SK-N-SH (cell line): ENCODE data around the gene PFKP. TPM values are rescaled to one million over a fixed set of nuclear protein-coding genes. Genes with fewer than 3 reads are reported as not detected.

Experiments
- CTCF ChIA-PET: fragments of 300-600, 350-600 bp; formaldehyde crosslinking; extraction: SDS; loops from one replicate; lab custom pipeline; 2021; lab: Yijun Ruan, JAX
- POLR2A ChIA-PET: fragments of 350-600 bp; sonication (Branson Sonifier 250); formaldehyde crosslinking; extraction: SDS; loops from one replicate; lab custom pipeline; 2020; ENCODE audit warnings: antibody characterized with exemption, inconsistent platforms; lab: Yijun Ruan, JAX
- DNase-seq: peaks from one replicate; pipeline ENCODE4 v3.0.0; 2012
- H2AFZ ChIP-seq: fragments of 200-600 bp; sonication (generic); 2 replicates; pipeline ENCODE4 v1.8.1; 2016; ENCODE audit warnings: antibody characterized with exemption, mild to moderate bottlenecking, low read depth
- H3F3A ChIP-seq: fragments of 200-600 bp; sonication (generic); replicated peaks from 2 replicates; pipeline ENCODE3; 2016; ENCODE audit warnings: antibody characterized with exemption, mild to moderate bottlenecking; ENCODE audit not compliant: insufficient read depth
- H3K27ac ChIP-seq, 2 experiments: fragments of 200-500 bp in 1 of 2; fragments of 200-600 bp in 1 of 2; sonication (Bioruptor generic) in 1 of 2; sonication (generic), shearing (Covaris generic) in 1 of 2; 2 replicates each; pipeline versions ENCODE4 v1.5.1 to v1.6.1; 2014 to 2016; ENCODE audit warnings: low read depth in 2 of 2, inconsistent platforms in 1 of 2, low read length in 1 of 2, mild to moderate bottlenecking in 1 of 2, mixed read lengths in 1 of 2
- H3K27me3 ChIP-seq: fragments of 200-600 bp; sonication (generic), shearing (Covaris generic); 2 replicates; pipeline ENCODE4 v1.6.1; 2016; ENCODE audit warnings: mixed run types; ENCODE audit not compliant: insufficient read depth
- H3K36me3 ChIP-seq, 2 experiments: fragments of 200-500 bp in 1 of 2; fragments of 200-600 bp in 1 of 2; sonication (Bioruptor generic) in 1 of 2; sonication (generic) in 1 of 2; replicated peaks in 1 of 2; 2 replicates each; pipeline versions ENCODE3 to v1.5.1; 2014 to 2016; ENCODE audit warnings: low read length in 1 of 2, mild to moderate bottlenecking in 1 of 2; ENCODE audit not compliant: insufficient read depth in 2 of 2, control insufficient read depth in 1 of 2
- H3K4me1 ChIP-seq, 2 experiments: fragments of 200-500 bp in 1 of 2; fragments of 200-600 bp in 1 of 2; sonication (Bioruptor generic) in 1 of 2; sonication (generic), shearing (Covaris generic) in 1 of 2; 2 replicates each; pipeline versions ENCODE4 v1.5.1 to v1.6.1; 2014 to 2016; ENCODE audit warnings: low read depth in 1 of 2, low read length in 1 of 2, mixed run types in 1 of 2; ENCODE audit not compliant: insufficient read depth in 2 of 2, control insufficient read depth in 1 of 2
- H3K4me2 ChIP-seq: fragments of 200-600 bp; sonication (generic), shearing (Covaris generic); 2 replicates; pipeline ENCODE4 v1.6.1; 2017; ENCODE audit warnings: mixed run types
- H3K4me3 ChIP-seq, 2 experiments: fragments of 200-500 bp in 1 of 2; fragments of 200-600 bp in 1 of 2; sonication (Bioruptor generic) in 1 of 2; sonication (generic), shearing (Covaris generic) in 1 of 2; 2 replicates each; pipeline versions ENCODE4 v1.5.1 to v1.8.1; 2014 to 2016; ENCODE audit warnings: low read depth in 2 of 2, inconsistent platforms in 1 of 2, low read length in 1 of 2, mild to moderate bottlenecking in 1 of 2, mixed read lengths in 1 of 2, moderate library complexity in 1 of 2
- H3K79me2 ChIP-seq: fragments of 200-600 bp; sonication (generic); 2 replicates; pipeline ENCODE4 v1.8.1; 2017; ENCODE audit warnings: mild to moderate bottlenecking; ENCODE audit not compliant: insufficient read depth
- H3K9ac ChIP-seq: fragments of 200-600 bp; sonication (generic); 2 replicates; pipeline ENCODE4 v1.6.1; 2017; ENCODE audit warnings: mixed run types
- H3K9me2 ChIP-seq: fragments of 200-600 bp; sonication (generic); 2 replicates; pipeline ENCODE4 v1.6.1; 2017; ENCODE audit warnings: mixed run types
- H3K9me3 ChIP-seq: fragments of 200-600 bp; sonication (generic); 2 replicates; pipeline ENCODE4 v1.6.1; 2017; ENCODE audit warnings: mixed run types, mild to moderate bottlenecking, moderate library complexity
- H4K20me1 ChIP-seq: fragments of 200-600 bp; sonication (generic); 2 replicates; pipeline ENCODE4 v1.6.1; 2017; ENCODE audit warnings: mild to moderate bottlenecking, mixed run types; ENCODE audit not compliant: insufficient read depth
- CHD2 ChIP-seq: fragments of 150-350 bp; IDR thresholded peaks from 2 replicates; pipeline ENCODE4 v1.6.1; 2018; ENCODE audit warnings: low read length; ENCODE audit not compliant: partially characterized antibody
- CTCF ChIP-seq: fragments of 200-600 bp; sonication (generic); IDR thresholded peaks from 2 replicates; pipeline ENCODE4 v1.6.1; 2017; ENCODE audit warnings: antibody characterized with exemption, mild to moderate bottlenecking, moderate library complexity
- ELF1 ChIP-seq: IDR thresholded peaks from 2 replicates; pipeline ENCODE4 v1.4.0; 2012
- EP300 ChIP-seq, 2 experiments: IDR thresholded peaks; 2 replicates each; pipeline versions ENCODE4 v1.4.0 to v1.6.1; 2012; ENCODE audit warnings: borderline replicate concordance in 1 of 2, low read depth in 1 of 2, low read length in 1 of 2
- EZH2phosphoT487 ChIP-seq: fragments of 200-600 bp; sonication (generic); IDR thresholded peaks from 2 replicates; pipeline ENCODE4 v1.6.1; 2017; ENCODE audit warnings: low read depth, mixed run types, mild to moderate bottlenecking, antibody characterized with exemption, moderate library complexity, borderline replicate concordance
- FOXJ3 ChIP-seq: sonication (generic); formaldehyde crosslinking; IDR thresholded peaks from 2 replicates; pipeline ENCODE4 v1.5.1; 2020; ENCODE audit warnings: mild to moderate bottlenecking, missing genetic modification reagents
- FOXM1 ChIP-seq: IDR thresholded peaks from 2 replicates; pipeline ENCODE4 v1.4.0; 2012; ENCODE audit warnings: low read depth, mild to moderate bottlenecking
- GATA2 ChIP-seq: sonication (generic); formaldehyde crosslinking; IDR thresholded peaks from 2 replicates; pipeline ENCODE4 v1.5.0; 2020; ENCODE audit warnings: mild to moderate bottlenecking, missing genetic modification reagents
- MXI1 ChIP-seq: IDR thresholded peaks from 2 replicates; pipeline ENCODE4 v1.6.1; 2012; ENCODE audit warnings: mild to moderate bottlenecking, low read depth, low read length, improper control_type of control experiment
- NRF1 ChIP-seq: IDR thresholded peaks from 2 replicates; pipeline ENCODE4 v1.6.1; 2012; ENCODE audit warnings: low read depth, mild to moderate bottlenecking, low read length
- RFX5 ChIP-seq: IDR thresholded peaks from 2 replicates; pipeline ENCODE4 v1.6.1; 2012; ENCODE audit warnings: mild to moderate bottlenecking, improper control_type of control experiment, low read length
- TCF12 ChIP-seq: IDR thresholded peaks from 2 replicates; pipeline ENCODE4 v1.4.0; 2012
- TEAD4 ChIP-seq: IDR thresholded peaks from 2 replicates; pipeline ENCODE4 v1.4.0; 2012; ENCODE audit warnings: mild to moderate bottlenecking, borderline replicate concordance; ENCODE audit not compliant: insufficient read depth
- USF2 ChIP-seq: fragments of 150-350 bp; IDR thresholded peaks from 2 replicates; pipeline ENCODE4 v1.6.1; 2017; ENCODE audit warnings: antibody characterized with exemption, low read length, low read depth, borderline replicate concordance
- WGBS: methylation state at CpG from one replicate; pipeline ENCODE4 v1.1.6; 2017; ENCODE audit warnings: low lambda C conversion rate; 5-methylcytosine and 5-hydroxymethylcytosine counted together
- polyA plus RNA-seq, 3 experiments: library from polyadenylated mRNA; depleted of rRNA; stranded (reverse); fragments of >200 nt; gene quantifications; 2 replicates each; pipeline ENCODE4 v1.2.3, GENCODE V29; 2012
- TF ChIP-seq, protein P1 (sequence below): IDR thresholded peaks from 2 replicates; pipeline ENCODE4; 2012

The PFKP gene
- polyA plus RNA-seq, 1 of the 3 experiments (the other 2 are of a cell fraction) = 175 TPM

- Histone ChIP-seq H3K9ac (no peak overlapping the region), H3K9me3 (no peaks in the 10 kb centered on the region), H3K36me3 (peaks cover 75 to 91% of the 10 kb centered on the region in 2 experiments), H4K20me1 (no peaks in the 10 kb centered on the region), H3K27me3 (no peaks in the 10 kb centered on the region), H3K27ac (no peak overlapping the region), H3K4me1 (no peaks in the 10 kb centered on the region), H3K4me2 (no peak overlapping the region), H3K79me2 (peaks cover under 1% of the 10 kb centered on the region; the same call in 1 of the 2 replicates), H3K9me2 (no peaks in the 10 kb centered on the region)
- POLR2A ChIA-PET = no interaction called here
- CTCF ChIA-PET = no interaction called here
- TF ChIP-seq TEAD4 = no peak
- TF ChIP-seq EP300 (IDR thresholded peaks at IDR 0.05; ENCODE audit: borderline replicate concordance in 1 of 2, low read depth in 1 of 2, low read length in 1 of 2) = no peak
- no peak for TF ChIP-seq NRF1
- no peak for TF ChIP-seq USF2
- TF ChIP-seq GATA2 (CRISPR knock-in tag) = no peak
- TF ChIP-seq, protein P1, sequence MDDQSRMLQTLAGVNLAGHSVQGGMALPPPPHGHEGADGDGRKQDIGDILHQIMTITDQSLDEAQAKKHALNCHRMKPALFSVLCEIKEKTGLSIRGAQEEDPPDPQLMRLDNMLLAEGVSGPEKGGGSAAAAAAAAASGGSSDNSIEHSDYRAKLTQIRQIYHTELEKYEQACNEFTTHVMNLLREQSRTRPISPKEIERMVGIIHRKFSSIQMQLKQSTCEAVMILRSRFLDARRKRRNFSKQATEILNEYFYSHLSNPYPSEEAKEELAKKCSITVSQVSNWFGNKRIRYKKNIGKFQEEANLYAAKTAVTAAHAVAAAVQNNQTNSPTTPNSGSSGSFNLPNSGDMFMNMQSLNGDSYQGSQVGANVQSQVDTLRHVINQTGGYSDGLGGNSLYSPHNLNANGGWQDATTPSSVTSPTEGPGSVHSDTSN = no peak
- no peak for TF ChIP-seq CTCF
- no peak for TF ChIP-seq CHD2
- TF ChIP-seq MXI1 = no peak
- no peak for TF ChIP-seq FOXM1
- no peak for TF ChIP-seq RFX5
- TF ChIP-seq ELF1 = no peak
- TF ChIP-seq TCF12 = no peak
- TF ChIP-seq EZH2phosphoT487 = no peak
- TF ChIP-seq FOXJ3 (CRISPR knock-in tag) = no peak
- TF ChIP-seq, all 33 proteins: peak for 0
- DNase-seq = no peak
- Histone ChIP-seq H2AFZ (no peak overlapping the region), H3F3A (peaks cover 6% of the 10 kb centered on the region), H3K4me3 (no peak overlapping the region)
- WGBS = 92% methylated on average over 14 of the region's 14 CpGs
Observed at GRCh38 chr10:3150961-3151360, 83.6 kb downstream of the PFKP start.
